Endometrium (tissue), 2 donors: ENCODE data around the gene ITGAD.

Experiments used
- FAIRE-seq: peaks from 2 replicates; lab custom pipeline; 2012; peaks lifted over from hg19 to GRCh38; lab: Jason Lieb, UNC
- donor health status: control.
- donor health status: control.

Gene ITGAD

DNA sequence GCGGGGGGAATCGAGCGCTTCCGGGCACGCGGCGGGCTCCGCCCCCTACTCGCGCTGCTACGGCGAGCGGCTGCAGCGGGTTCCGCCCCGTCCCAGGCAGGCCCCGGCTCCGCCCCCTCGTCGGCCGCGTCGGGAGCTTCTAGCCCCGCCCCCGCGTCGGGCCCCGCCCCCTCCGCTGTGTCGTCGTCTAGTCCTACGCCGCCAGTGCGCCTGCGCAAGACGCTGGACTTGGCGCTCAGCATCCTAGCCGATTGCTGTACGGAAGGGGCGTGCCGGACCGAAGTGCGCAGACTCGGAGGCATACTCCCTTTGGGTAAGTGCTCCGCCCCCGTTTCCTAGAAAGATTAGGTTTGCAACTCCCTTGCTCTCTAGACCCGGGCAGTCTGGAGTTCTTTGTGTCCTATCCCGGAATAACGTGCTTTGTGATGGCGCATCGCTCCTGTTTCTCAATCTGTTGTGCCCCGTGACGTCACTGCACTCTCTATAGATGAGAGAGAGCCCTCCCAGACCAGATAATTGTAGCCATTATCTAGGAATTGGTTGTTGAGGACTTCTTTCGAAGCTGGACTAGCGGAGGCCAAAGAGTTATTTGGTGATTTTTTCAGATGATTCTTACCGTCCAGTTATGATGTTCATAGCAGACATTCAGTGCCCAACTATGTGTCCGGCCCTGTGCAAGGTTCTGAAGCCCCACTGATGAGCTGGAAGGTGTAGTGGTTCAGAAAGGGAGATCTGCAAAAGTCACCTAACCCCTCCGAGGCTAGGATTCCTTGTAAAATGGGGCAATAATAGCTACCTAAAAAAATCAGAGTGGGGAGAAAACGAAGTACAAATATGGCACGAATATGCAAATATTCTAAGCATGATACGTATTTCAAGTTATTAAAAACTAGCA is 66.8 kb downstream of the ITGAD start:
- peak; percentile 59 for FAIRE-seq

GRCh38 chr16:31460582-31461002 is 67.5 kb downstream of the ITGAD start:
- peak; percentile 89 for FAIRE-seq

GRCh38 chr16:31461201-31461920 is 68.2 kb downstream of the ITGAD start:
- no peak for FAIRE-seq

DNA sequence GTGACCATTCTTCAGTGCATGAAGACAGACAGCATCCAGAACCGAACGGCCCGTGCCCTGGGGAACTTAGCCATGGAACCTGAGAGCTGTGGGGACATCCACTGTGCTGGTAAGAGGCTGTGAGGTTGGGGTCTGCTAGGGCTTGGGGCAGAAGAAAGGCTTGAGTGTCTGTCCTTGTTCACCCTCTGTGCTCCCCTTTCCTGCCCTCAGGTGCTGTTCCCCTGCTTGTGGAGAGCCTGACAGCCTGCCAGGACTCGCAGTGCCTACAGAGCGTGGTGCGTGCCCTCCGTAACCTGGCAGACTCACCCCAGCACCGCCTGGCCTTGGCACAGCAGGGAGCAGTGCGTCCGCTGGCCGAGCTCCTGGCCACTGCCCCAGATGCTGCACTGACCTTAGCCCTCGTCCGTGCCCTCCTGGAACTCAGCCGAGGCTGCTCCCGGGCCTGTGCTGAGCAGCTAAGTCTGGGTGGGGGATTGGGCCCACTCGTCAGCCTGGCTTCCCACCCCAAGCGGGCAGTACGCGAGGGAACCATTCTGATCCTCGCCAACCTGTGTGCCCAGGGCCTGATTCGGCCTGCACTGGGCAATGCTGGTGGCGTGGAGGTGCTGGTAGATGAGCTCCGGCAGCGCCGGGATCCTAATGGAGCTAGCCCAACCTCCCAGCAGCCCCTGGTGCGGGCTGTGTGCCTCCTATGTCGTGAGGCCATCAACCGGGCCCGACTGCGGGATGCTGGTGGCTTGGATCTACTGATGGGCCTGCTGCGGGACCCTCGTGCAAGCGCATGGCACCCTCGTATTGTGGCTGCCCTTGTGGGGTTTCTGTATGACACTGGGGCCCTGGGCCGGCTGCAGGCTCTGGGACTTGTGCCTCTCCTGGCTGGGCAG is 69.0 kb downstream of the ITGAD start:
- FAIRE-seq, result no peak

DNA sequence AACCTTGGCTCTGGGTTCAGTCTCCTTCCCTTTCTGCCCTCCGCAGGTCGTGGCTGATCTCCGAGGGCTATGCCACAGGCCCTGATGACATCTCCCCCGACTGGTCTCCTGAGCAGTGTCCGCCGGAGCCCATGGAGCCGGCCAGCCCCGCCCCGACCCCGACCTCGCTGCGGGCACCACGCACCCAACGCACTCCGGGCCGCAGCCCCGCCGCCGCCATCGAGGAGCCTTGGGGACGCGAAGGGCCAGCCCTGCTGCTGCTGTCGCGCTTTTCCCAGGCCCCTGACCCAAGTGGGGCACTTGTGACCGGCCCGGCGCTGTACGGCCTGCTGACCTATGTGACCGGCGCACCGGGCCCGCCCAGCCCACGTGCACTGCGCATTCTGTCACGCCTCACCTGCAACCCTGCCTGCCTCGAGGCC is 71.2 kb downstream of the ITGAD start:
- no peak for FAIRE-seq

GRCh38 chr16:31464781-31465260 is 71.7 kb downstream of the ITGAD start:
- no peak for FAIRE-seq

DNA sequence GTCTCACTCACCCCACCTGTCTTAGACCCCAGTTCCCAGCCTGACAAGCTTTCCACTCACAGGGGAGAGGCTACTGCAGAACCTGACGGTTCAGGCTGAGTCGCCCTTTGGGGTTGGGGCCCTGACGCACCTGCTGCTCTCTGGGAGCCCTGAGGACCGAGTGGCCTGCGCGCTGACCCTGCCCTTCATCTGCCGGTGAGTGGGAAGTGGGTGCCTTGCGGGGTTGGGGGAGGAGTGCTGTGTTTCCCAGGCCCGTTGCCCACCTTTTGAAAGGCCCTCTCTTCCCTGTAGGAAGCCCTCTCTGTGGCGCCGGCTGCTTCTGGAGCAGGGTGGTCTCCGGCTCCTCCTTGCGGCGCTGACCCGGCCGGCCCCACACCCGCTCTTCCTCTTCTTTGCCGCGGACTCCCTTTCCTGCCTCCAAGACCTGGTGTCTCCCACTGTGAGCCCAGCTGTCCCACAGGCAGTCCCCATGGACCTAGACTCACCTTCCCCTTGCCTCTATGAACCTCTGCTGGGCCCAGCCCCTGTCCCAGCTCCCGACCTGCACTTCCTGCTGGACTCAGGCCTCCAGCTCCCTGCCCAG is 72.7 kb downstream of the ITGAD start:
- FAIRE-seq, result no peak

GRCh38 chr16:31466381-31466841 is 73.3 kb downstream of the ITGAD start:
- no peak for FAIRE-seq

DNA sequence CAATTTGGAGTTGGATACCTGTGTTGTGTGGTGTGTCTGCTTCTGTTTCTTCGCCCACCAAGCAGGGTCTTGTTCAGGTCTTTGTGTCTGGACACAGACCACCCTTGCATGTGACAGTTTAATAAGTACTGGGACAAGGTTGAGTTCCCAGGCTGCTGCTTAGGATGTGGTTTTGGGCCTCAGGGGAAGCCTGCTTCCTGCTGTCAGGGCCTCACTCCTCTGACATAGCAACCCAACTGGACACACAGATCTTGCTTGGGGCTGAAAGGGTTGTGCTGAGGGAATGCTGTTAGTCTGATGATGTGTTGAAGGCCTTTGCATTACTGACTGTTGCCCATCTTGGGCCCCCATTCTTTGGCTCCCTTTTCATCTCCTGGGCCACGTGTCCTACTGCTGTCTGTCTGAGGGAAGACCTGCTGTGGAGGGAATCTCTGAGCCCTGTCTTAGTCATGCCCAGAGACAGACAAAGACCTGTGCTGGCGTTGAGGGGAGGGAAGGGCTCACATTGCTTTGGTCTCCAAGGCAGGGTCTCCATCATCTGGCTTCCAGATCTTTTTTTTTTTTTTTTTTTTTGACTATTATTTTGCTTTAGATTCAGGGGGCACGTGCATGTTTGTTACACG is 74.1 kb downstream of the ITGAD start:
- FAIRE-seq, result no peak

GRCh38 chr16:31467858-31468257 is 74.7 kb downstream of the ITGAD start:
- no peak for FAIRE-seq

- FAIRE-seq, result no peak
Measured at GRCh38 chr16:31470615-31471014, 77.5 kb downstream of the ITGAD start.

- FAIRE-seq, result no peak
Measured at GRCh38 chr16:31471241-31471874, 78.2 kb downstream of the ITGAD start.

DNA sequence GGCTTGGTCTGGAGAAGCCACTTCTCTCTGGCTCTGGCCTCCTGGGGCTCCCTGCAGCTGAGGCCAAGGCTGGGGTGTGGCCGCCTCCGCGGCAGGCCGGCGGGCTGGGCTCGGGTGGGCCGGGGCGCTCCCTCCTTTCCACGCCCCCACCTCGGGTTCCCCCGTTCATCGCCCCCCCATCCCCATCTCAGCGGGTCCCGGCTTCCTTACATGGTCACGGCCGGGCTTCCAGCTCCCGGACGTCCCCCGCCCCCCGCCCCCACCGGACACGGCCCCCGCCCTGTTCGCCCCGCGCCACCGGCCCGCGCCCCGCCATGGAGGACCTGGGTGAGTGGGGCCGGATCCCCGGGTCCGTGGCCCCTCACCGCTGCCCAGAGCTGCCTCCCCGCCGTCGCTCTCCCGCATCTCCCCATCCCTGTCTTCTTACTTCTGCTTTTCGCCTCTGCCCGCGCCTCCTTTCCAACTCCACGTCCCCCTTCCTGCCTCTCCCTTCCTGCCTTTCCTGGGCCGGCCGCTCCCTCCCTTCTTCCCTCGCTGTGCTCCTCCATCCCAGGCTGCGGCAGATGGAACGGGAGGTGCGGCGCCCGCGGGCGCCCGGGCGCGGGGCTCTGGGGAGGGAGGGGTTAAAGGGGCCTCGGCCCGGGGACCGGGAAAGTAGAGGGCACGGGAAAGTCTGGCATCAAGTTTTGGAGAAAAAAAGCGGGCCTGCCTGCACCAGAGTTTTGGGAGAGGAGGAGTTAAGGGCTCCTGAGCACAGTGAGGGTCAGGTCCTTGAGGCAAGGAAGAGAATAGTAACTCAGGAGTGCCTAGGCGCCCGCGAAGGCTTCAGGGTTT is 79.0 kb downstream of the ITGAD start, which contains the start of gene TGFB1I1:
TGFB1I1 (plus strand) TSS at position 278 of the 834 bp plus-strand sequence; CDS start at position 315, 37 bp downstream.
- no peak for FAIRE-seq

DNA sequence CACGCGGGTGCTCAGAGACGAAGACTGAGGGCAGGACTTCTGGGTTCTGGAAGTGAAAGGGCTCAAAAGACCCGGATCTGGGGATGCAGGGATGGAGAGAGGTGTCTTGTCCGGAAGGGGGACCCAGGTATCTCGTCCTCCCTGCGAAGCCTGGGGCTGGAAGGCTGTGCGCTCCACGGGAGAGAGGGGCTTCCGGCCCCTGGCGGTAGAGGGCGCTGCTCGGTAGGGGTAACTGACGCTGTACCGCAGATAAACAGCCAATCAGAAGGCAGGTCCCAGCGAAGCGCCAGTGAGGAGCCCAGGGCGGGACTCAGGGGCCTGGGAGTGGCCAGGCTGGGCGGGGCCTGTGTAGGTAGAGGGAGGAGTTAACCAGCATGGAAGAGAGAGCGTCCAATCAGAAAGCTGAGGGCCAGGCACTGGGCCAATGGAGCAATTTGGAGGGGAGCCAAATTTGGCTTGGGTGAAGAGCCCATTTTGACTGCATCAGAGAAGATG is 79.6 kb downstream of the ITGAD start:
- no peak for FAIRE-seq

DNA sequence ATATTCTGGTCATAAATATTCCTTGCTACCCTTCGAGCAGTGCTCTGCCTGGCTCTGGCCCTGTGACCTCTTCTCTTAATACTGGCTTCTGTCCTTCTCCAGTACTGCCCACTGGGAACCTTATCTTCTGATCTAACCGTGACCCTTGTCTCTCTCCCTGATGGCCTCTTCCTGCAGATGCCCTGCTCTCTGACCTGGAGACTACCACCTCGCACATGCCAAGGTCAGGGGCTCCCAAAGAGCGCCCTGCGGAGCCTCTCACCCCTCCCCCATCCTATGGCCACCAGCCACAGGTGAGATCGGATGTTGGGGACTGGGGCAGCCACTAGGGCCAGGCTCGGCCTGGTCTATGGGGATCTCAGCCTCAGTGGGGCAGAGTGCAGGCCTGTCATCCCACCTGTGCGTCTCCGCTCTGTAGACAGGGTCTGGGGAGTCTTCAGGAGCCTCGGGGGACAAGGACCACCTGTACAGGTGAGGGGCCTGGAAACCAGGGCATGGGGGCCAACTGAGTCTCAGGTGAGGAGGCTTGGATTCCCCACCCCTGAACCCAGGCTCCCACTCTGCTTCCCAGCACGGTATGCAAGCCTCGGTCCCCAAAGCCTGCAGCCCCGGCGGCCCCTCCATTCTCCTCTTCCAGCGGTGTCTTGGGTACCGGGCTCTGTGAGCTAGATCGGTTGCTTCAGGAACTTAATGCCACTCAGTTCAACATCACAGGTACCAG is 80.3 kb downstream of the ITGAD start:
- no peak for FAIRE-seq

- no peak for FAIRE-seq
Measured at GRCh38 chr16:31474173-31474714, 81.1 kb downstream of the ITGAD start.

DNA sequence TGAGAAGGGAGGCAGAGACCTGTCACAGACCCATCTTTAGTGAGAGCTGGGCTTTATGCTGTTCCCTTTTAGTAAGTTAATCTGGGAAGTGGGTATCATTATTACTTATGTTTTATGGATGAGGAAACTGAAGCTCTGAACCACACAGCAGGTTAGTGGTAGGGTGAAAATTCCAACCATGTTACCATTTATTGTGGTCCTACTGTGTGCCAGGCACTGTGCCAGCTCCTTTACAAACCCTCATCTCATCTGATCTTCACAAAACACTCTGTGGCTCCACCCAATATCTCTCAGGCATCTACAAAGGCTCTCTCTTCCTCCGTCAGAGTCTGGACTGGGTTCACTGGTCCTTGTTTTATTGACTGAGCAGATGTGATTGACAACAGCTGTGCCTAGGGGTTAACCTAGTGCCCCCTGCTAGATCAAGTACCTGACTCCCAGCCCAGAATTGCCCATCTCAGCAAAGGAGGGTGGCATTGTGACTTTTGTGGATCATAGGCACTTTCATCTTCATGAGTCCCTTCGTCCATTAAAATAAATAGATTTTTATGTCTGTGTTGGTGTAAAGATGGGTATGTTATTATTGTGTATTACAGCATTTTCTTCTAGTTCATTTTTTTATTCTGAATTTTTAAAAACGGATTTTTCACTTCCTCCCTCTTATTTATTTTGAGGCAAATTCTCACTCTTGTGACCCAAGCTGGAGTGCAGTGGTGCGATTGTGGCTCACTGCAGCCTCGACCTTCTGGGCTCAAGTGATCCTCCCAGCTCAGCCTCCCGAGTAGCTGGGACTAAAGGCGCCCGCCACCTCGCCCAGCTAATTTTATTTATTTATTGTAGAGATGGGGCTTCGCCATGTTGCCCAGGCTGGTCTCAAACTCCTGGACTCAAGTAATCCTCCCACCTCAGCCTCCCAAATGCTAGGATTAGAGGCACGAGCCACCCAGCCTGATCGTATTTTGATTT is 81.9 kb downstream of the ITGAD start:
- FAIRE-seq, result no peak
